NCI-H748 (cell line): ENCODE results near the gene SYTL3.
"Not testable (repeated sequence)": the region's sequence is repeated elsewhere in the genome, so short reads cannot be mapped to it uniquely, and the experiment has no call there.

Source experiments
- DNase-seq: peaks from one replicate; lab custom pipeline; 2025; ENCODE audit not compliant: unreplicated experiment; lab: John Stamatoyannopoulos, UW

The SYTL3 gene

DNA sequence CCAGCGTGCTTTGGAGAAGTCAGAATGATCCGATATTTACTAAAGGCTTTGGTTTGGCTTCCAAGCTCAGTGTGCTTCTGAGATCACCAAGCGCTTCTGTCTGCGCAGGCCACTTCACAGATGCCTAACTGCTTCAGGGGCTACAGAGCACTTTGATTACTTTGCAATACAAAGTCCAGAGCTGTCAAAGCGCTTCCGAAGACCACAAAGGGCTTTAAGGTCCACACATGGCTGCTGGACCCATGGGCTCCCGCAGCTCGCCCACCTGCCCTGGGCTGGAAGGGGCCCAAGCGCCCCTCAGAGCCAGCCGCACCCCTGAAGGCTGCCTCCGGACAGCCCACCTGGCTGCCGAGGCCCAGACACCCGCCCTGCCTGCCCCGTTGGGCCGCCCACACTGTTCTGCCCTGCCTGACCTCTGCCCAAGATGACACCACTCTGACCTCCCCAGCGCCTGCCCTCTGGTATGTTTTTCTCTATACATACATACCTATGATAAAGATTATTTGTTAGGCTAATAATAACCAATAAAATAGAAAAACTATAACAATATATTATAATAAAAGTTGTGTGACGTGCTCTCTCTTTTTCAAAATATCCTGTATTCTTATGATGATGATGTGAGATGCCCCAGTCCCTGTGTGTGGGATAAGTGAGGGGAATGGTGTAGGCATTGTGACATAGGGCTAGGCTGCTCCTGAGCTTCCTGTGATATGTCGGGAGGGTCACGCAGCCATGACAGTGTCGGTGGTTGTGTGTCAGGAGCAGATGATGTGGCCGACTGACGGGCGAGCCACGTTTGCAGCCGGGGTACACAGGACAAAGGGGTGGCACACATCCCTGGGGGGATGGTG, 27.9 kb upstream of the SYTL3 start:
- no peak for DNase-seq

DNA sequence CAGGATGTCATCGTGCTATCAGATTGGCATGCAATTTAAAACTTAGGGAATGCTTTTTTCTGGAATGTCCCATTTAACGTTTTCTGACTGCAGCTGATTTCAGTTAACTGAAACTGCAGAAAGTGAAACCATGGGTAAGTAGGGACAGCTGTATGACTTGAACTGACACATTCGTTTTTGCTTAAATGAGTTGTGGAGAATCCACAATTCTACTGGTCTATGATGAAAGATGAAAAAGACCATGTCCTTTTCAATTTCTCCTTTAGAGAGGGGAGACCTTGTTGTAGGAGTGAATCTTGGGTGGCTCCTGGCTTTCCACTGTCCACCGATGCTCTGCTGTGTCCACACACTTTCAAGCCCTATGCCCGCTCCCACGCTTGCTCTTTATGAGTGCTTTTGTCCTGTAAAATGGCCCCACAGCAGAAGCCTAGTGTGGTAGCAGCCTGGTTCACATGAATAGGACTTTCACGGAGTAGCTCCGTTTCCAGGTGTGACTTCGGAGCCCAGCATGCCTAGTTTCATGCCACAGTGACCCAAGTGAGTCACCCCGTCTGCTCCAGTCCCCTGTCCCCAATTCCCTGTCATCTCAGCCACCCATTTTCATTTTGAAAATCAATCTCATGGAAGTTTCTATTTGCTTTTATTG, 27.2 kb upstream of the SYTL3 start:
- no peak for DNase-seq

DNA sequence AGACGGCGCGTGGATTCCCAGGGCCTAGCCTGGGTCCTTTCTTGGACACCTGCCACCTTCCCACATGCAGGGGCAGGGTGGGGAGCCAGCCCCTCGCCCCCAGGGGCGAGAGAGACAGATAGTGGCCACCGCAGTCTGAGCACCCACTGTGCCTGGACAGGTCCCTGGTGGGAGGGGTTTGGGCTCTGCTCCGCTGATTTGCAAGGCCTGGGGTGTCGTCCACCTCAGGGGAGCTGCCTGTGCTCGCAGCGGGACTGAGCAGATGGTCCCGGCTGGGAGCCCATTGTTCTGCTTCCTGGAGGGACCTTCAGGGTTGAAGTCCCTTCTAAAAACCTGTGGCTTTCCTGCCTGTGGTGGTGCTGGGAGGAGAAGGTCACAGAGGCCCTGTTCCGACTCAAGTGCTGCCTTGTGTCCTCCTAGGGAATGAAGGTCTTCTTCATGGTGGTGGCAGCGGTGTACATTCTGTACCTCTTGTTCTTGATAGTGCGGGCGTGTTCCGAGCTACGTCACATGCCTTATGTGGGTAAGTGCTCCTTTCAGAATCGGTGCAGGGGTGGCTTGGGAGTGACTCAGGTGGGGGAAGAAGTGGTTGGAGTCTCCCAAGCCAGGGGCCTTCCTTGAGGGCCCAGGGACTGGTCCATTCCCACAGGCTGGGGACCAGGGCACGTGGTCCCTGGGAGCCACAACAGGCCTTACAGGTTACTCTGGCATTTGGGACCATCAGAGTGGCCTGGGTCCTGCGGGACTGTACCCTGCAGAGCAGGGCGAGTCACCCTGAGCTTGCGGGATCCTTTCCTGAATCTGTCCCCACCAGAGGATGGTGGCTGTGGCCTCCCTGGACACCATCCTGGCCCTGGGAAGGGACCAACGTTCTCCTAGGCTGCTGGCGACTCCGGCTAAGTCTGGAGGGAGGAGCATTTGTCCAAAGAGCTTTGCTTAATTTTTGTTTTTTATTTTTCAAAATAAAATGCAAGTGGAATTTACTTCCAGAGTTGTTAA, 24.9 kb upstream of the SYTL3 start:
- no peak for DNase-seq

DNA sequence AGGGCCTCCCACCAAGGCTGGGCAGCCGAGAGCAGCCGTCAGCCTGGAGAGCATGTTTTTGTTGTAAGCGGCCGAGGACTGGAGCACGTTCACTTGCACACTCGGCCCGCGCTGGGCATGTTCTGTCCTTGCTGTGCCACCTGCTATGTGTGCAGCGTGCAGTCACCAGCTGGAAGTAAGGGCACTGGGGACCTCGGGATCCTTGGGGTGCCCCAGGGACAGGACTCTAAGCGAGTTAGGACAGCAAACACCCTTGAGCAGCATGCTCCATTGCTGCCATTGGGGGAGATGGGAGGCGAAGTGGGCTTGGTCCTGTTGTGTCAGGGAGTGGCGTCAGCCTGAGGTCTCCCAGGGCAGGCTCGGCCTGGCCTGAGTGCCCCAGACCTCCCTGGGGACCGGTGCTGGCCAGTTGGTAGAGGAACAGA, 24.0 kb upstream of the SYTL3 start:
- DNase-seq = no peak

DNA sequence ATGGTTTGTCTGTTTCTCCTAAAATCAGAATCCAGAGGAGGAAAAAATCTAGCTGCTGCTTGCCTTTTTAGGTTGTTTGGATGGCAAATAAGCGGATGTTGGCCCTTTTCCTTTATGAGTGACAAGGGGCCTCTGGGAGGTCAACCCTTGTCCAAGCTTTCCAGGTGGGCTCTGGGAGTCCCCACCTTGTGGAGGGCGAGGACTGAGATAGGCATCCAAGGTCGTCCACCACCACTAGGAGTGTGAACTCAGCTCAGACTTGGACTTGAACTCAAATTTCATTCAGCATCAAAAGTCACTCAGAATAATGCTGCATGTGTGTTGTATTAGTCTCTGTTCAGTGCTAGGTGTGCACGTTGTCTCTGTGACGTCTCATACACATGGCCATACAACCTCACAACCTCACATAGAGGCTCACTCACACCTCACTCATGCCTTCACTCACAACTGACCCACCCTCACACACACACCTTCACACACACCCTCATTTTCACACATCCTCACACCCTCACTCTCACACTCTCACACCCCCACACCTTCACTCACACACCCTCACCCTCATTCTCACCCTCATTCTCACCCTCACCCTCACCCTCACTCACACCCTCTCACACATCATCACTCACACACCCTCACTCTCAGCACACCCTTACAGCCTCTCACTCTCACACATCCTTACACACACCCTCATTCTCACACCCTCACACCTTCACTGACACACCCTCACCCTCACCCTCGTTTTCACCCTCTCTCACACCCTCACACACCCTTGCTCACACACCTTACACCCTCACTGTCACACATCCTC, 23.3 kb upstream of the SYTL3 start:
- no peak for DNase-seq

DNA sequence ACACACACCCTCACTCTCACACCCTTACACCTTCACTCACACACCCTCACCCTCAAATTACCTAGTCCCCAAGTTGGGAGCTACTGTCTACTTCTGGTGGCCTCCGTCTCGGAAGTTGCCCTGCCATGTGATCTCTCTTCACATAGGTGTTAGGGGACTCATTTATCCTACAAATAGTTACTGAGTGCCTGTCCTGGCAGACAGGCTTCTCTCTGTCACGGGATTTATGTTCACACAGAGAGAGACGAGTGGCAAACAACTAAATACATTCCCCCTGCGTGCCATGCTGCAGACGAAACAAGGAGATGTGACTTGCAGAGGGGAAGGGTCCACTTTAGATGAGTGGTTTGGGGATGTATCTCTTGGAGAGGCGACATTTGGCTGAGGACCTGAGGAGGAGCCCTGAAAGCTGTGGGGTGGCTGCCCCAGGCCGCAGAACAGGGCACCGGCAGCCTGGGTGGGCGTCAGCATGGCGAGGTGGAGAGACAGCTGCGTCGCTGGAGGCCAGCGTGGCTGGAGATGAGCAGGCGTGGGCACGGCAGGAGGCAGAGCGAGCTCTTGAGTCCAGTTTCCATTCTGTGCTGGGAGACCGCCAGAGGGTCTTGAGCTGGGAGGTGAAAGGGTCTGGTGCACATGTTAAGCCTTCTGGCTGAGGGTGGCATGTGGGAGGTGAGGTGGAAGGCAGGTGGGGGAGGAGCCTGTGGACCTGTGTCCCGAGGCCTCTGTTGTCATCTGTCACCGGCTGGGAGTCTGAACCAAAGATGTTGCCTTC, 22.5 kb upstream of the SYTL3 start:
- DNase-seq = no peak

DNA sequence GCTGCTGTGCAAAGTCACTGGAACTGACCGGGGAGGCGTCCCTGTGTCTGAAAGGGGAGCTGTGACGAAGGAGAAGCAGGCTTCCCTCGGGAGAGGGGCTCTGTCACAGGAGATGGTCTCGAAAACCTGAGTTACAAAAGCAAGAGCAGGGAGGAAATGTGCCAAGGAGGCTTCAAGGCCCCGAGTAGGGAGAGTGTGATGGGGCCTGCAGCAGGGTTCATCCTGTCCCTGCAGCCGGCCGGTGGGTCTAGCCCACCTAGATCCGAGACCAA, 22.0 kb upstream of the SYTL3 start:
- no peak for DNase-seq

DNA sequence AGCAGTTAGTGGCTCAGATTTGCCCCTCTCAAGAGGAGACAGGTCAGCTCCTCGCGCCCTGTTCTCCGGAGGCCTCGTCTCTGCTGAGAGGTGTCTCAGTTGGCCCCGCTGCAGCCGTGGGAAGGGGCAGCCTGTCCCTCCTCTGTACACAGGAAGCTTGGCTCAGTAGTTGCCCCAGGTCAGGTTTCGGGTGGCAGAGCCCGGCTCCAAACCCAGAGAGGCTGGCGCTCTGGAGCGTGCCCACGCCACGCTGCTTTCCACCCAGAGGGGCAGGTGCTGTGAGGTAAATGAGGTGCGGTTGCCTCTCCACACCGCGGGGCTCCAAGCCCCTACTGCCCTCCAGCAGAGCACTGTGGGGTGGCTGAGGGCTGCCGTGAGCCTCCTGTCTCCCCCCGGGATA, 21.3 kb upstream of the SYTL3 start:
- DNase-seq = no peak

DNA sequence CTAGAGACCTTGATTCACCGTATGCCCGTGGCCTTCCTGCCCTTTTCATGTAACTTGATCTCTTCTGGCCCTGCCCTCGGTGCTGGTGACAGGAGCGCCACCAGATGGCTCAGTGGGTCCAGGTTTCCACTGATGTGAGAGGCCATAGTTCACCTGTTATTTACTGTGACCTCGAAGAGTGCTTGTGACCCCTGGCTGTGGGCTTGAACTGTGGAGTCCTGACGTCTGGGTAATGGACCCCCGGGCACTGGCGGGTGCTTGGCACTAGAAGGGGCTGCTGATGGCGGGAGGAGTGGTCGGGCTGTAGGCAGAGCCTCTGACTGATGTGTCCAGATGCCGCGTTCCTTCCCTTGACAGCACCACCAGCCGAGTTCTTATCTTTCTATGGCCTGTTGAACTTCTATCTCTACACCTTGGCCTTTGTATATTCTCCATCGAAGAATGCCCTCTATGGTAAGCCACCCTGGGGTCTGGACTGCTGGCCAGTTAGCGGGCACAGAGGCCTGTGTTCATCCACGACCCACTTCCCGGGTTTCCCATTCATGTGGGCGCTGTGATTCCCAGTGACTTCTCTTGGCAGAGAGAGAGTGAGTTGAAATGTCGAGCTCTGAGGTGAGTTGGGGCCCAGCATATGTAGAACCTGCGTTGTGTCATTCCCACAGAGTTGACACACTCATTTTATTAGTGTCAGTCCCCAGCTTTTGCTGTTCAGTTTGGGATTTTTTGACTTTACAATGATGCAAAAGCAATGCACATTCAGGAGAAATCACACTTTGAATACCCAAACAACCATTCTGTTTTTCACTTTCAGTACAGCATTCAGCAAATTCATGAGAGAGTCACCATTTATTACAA, 20.3 kb upstream of the SYTL3 start:
- peak; percentile 34 for DNase-seq

DNA sequence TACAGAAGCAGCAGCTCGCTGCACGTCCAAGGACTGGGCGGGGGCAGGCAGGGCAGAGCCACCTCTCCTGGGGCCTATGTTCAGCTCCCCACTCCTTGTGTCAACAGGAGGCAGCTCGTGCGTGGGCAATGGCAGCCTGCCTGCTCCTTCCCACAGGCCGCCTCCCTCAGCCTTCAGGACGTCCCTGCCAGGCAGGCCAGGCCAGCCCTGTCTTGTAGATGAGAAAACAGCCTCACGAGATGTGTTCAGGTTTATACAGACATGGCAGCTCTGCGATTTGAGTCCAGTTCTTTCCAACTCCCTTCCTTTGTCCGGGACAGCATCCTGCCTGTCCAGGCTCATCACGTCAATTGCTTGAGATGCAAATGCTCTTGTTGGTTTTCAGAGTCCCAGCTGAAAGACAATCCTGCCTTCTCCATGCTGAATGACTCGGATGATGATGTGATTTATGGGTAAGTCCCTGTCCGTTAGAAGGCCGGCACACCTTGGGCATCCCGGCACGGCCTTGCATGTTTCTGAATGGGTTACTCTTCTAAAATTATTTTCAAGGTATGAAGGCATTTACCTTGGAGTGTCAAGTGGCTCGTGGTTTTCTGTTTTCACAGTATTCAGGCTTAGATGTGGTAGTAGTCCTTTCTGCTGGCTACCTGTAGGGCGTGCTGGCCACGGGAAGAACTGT, 18.8 kb upstream of the SYTL3 start:
- no peak for DNase-seq

DNA sequence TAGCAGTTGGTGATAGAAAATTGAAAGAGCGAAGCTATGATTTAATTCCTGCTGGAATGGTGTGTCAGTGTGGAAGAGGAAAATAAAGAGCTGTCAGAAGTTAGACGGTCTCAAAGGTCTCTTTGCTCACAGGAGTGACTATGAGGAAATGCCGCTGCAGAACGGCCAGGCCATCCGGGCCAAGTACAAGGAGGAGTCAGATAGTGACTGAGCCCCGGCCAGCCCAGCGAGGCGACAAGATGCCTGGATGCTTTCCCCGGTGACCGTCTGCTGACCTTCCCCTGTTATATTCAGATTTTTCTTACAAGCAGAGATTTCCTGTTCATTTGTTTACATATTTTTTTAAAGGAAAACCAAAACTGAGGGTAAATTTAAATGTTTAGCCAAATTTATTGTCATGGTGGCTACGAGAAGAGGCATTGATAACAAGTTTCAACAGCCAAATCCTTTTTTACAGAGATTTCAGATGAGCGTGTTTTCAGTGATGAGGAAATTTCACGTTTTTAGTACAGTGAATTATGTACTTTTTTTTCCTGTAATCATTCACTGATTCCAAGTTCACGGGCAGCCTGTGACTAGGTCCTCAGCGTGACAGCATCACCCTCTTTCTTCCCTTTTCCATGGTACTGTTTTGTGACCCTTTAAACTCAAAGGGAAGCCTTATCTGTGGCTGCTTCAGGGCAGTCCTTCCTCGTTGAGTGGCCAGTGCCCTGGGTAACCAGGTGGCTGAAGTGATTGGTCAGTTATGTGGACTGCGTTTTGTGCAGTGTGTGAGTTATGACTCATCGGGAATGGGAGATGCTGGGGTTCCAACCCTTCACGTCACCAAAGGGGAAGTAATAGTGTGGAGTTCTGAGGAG, 17.9 kb upstream of the SYTL3 start:
- DNase-seq = no peak

DNA sequence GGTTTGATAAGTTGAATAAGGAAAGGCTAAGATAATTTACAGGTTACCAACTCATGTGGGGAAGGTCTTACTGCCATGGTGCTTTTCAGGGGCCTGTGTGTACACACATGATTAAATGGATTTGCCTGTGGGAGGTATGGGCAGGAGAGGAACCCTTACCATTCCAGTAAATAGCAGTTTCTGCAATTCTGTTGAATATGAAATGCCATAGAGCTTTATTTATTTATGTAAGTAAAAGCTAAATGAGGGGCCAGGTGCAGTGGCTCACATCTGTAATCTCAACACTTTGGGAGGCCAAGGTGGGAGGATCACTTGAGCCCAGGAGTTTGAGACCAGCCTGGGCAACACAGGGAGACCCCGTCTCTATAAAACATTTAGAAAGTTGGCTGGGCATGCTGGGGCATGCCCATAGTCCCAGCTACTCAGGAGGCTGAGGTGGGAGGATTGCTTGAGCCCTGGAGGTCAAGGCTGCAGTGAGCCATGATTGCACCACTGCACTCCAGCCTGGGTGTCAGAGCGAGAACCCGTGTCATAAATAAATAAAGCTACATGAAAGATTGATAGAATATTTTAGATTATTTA, 17.2 kb upstream of the SYTL3 start:
- not testable (repeated sequence) for DNase-seq

DNA sequence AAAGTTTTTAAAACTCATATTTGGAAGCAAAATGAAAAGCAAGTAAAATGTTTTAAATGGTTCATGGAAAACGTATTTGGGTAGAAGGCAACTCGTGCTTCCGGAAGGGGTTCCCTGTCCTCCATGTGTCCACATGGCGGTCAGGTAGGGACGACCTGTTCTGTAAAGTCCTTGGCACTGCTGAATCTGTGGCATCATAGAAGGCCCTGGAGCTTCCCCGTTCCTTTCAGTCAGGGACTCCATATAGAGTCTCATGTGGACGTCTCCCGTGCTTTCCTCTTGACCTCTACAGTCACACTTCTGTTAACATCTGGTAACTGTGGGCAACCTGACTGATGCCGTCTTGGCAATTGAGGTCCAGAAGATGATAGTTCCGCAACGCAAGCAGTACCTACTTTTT, 16.7 kb upstream of the SYTL3 start:
- no peak for DNase-seq

DNA sequence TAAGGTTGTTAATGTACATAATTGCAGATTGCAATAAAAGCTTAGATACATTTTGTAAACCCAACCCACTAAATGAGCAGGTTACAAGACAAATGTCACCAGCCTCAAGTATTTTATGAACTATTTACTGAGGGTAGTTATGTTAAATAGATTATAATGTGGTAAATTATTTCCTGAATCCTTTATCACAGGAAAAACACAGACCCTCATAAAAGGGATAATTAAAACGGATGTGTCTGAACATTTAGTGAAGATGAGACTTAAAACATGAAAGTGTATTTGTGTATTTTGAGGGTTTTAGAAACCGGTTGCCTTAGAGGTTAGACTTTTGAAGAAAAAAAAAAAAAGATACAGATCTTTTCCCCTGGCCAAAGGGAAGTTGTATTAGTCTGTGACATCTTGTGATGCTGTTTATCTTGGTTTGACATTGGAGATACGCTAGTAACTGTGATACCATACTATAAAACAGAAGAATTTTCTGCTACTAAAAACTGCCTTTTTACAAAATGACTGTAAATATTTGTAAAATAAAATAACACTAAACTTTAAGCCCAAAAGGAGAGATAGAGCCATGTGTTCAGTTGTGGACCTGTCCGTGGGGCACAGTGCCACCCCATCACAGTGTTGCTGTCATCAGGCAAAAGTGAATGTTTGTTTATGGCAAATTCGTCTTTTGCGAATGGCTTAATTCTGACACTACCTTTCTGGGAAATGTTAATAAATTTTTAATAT, 15.0 kb upstream of the SYTL3 start:
- DNase-seq = peak; percentile 14

DNA sequence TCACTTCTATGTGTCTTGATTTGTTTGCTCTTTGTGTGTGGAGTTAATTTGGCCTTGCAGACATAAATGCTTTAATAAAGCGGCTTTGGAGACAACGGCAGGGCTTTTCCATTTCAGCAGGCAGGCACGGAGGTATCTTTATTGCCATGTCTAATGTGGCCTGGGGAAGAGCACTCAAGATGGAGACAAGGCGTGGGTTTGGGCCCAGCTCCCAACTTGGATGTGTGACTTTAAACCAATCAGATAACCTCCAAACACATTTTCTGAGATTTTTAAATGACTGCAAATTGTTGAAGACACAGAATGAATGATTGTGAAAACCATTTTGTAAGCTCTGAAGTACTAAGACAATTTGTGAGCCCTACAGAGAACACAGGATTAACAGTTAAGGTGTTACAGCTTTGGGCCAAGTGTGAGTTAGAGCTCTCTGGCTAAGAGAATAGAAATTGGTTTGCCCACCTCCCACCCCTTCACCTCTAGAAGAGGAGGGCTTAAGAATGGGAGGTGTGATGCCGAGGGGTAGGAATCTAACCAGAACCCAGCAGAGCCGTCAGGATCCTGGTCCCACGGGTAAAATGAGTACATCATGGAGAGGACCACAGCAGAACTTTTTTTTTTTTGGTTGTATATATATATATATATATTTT, 14.3 kb upstream of the SYTL3 start:
- DNase-seq = no peak

DNA sequence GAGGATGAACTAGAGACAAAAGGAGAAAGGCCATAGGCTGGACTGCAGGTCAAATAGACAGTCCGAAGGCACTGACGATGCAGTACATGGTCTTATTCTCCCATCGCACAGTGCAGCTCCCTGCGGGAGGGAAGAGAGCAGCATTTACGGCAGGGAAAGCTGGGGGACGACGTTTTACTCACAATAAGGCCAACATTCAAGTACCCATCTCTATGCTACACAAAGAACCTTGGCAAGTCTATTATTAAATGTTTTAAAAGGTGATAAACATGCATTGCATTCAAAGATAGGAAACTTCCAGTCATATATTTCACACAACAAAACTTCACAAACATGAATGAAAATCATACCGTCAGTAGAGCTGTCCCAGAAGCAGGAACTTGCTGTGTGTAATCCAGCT, 13.1 kb upstream of the SYTL3 start:
- no peak for DNase-seq
